HG03558 (cell line): Measurements from ENCODE around the gene HTR3D.
"Not testable (repeated sequence)": the region's sequence is repeated elsewhere in the genome, so short reads cannot be mapped to it uniquely, and the experiment has no call there.

Experiments used
- ATAC-seq: cut with Tn5 transposase; IDR thresholded peaks from one replicate; pipeline ENCODE4 v1.9.1; 2021; ENCODE audit warnings: moderate number of reproducible peaks; ENCODE audit not compliant: unreplicated experiment; ENCODE audit errors: extremely low read depth

Gene HTR3D

DNA sequence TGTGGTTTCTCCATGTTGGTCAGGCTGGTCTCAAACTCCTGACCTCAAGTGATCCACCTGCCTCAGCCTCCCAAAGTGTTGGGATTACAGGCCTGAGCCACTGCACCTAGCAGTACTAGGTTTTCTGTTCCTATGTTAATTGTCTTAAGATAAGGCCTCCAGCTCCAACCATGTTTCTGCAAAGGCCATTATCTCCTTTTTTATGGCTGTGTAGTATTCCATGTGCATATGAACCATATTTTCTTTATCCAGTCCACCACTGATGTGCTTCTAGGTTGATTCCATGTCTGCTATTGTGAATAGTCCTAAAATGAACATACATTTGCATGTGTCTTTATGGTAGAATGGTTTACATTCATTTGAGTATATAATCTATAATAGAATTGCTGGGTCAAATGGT lies 31.1 kb downstream of the HTR3D start:
- ATAC-seq, result no peak

GRCh38 chr3:184066211-184066610 lies 34.7 kb downstream of the HTR3D start:
- no peak for ATAC-seq

DNA sequence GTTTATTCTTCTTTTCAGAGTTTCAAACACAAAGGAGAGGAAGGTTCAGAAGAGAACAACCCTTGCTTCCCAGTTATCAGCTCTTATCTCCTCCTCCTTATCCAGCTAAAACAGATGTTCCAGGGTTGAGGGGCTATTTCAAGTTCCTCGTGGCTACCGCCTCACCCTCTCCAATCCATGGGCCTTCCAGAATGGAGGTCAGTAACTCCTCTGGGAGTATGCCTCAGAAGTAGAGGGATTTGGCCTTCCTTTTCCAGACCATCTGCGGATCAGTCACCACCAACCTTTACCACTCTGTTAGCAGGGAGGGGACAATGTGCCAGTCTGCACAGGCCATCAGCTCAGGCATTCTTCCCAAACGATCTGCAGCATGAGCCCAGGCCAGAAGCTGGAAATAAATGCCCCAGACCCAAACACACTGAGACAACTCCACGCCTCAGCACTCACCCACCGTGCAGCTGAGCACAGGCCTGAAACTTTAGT lies 36.1 kb downstream of the HTR3D start:
- no peak for ATAC-seq

DNA sequence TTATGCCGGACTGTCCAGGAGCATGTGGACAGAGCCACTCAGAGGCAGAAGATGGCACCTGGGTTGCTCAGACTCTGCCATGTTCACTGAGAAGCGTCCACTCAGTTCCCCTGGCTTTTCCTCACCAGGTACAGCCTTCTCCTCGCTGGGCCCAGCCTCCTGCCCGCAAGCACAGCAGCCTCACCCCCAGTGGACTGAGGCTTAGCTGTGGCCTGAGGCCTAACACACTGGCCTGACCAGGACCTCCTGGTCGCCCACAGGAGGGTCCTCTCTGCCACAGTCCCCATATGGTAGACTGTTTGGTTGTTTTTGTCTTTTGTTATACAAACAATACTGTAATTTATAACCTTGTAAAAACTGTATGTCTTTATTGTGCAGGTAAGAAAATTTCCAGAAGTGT lies 36.8 kb downstream of the HTR3D start:
- ATAC-seq, result no peak

GRCh38 chr3:184071142-184071541 lies 39.6 kb downstream of the HTR3D start:
- ATAC-seq, result not testable (repeated sequence)

DNA sequence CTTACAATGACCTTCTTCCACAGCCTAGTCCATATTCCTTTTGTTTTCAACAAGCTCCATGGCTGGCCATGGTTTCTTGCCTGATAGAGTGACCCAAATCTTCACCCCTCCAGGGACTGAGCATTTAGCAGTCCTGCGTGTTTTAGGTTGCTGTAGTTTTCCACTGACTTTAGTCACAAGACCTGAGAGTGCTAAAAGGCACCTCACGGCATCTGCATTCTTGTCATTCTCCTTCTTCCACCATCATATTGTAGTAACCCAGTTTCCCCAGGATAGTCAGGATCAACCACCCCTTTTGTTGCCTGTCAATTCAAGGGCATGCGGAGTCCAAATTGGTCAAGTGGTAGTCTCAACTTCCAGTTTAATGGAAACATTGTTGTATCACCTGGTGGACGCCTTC lies 42.1 kb downstream of the HTR3D start:
- no peak for ATAC-seq

GRCh38 chr3:184075901-184076300 lies 44.4 kb downstream of the HTR3D start:
- ATAC-seq, result no peak

DNA sequence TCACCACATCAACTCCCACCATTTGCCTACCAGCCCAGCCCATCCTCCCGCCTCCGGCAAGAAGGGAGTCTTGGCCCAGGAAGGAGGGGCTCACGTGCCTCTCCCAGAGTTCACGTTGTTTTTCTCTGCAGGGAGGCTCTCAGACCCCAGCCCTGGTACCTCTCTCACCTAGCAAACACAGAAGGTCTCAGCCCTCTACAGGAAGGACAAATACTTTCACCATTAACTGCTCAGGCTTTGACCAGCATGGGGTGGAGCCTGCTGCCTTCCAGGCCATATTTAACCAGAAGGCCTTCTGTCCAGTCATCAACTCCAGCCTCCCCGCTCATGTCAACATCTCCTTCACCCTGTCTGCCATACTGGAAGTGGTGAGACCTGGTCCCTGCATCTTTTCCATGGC lies 46.3 kb downstream of the HTR3D start:
- ATAC-seq, result no peak

DNA sequence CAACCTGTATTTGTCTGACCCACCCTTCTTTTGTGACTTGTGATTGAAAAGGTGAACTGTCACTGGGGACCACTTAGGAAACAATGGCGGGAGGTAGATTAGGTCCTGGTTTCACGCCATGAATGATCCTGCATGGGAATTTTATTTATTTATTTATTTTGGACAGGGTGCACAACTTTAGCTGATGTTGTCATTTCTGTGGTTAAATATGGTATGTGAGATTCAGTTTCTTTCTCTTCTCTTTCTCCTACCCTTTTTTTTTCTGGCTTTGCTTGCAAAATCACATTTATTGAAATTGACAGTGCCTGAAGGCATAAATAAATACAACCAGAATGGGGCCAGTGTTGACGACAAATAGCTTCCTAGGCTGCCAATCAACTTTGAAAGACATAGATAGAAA lies 47.3 kb downstream of the HTR3D start:
- ATAC-seq, result no peak

DNA sequence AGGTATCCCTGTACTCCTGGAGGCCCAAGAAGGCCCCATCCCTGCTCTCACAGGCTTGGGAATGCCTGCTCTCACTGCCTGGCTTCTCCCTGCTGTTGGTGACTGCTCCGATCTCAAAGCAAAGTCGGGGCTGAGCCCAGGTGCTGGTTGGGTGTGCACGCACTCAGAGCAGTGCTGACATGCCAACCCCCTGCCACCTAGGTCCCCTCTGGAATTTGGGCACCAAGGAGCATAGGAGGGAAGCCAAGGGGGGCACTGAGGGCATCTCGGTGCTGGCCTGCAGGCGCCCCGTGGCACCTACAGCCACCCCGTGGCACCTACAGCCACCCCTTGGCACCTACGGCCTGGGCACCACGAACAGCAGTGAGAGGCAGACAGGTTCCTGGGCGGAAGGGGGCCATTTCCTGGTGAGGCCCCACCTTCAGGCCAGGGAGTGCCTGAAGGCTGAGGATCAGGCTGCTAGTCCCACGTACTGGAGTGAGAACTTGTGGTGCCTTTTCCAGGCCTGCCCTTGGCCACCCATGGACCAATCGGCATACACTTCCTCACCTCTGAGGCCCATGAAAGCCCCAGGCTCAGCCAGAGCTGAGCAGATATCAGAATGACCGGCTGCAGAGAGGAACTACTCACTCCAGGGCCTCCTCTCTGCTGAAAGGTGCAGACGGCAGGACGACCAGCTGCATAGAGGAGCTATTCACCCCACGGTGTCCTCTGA lies 49.7 kb downstream of the HTR3D start:
- ATAC-seq, result no peak

GRCh38 chr3:184082034-184082433 lies 50.5 kb downstream of the HTR3D start:
- no peak for ATAC-seq

DNA sequence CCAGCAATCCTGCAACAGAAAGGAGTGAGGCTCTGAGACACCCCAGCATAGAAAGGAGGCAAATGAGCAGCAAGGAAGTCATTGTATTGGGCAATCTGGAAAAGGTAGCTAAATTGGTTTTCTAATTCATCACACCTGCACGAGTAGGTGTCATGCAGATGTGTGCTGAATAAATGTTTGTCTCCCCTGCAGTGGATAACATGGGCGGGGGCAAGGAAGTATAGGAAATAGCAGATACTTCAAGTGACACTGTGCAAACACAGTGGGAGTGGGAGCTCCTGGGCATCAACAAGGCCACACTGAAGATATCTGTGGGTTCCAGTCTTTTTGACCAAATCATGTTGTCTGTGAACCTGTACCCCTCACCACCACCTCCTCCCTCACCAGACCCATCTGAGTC lies 50.9 kb downstream of the HTR3D start:
- no peak for ATAC-seq

DNA sequence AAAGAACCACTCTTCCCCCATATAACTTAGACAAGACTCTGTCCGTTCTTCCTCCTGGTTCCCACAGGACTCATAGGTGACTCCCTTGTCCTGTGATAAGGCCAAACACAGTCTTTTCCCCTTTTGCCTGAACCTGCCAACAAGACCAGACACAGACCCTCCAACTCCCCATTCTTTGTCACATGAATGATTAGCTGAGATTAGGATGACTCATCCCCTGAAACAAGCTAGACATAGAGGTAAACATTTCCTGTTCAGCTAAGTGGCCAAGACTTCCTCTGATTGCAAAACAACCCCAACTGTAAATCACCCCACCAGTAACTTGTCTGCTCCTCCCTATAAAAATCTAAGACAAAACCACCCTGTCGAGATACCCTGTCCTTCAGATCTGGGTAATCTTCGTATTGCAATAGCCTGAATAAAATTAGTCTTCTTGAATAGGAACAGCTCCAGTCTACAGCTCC lies 53.9 kb downstream of the HTR3D start:
- no peak for ATAC-seq
